ENCODE results near the gene LHFPL2. TPM values are rescaled to one million over a fixed set of nuclear protein-coding genes. Genes with fewer than 3 reads are reported as not detected.

Gene LHFPL2
- polyA plus RNA-seq, 1 of the 3 experiments (the other 2 are of a cell fraction): 10.4 TPM

DNA sequence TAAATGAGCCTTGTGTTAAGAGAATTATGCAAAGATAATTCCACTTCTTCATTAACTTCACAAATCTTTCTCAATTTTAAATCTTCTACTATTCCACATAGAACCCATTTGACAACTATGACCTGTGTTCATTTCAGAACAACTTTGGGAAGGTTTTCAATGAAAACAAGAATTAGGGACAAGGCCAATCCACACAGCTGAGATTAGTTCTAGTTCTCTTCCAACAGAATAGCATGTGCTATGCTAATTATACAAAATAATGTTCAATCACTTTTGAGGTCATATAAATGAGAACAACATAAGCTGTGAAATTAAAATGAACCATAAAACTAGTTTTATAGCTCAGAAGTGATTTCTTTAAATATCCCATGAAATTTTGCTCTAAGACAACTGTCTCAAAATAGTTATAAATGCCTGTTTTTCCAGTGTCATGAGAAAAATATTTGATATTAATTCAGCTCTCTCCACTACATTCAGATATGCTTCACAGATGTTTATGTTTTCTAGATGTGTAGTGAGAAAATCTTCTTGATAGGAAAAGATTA, 7.2 kb upstream of the LHFPL2 start:
- ChIA-PET POLR2A (no interaction called here), CTCF (interaction anchor here (1.3 kb wide), 1 partner anchor 12 kb away, joined by 3 read pairs; no protein-coding TSS in a partner anchor)
- H3K4me3 ChIP-seq (ENCODE audit: low read depth in 2 of 2, low read length in 1 of 2): no peak overlapping the region
- no peaks in the 10 kb centered on the region for H3K27me3 ChIP-seq (ENCODE audit: insufficient read depth)
- no peaks in the 10 kb centered on the region for H3K36me3 ChIP-seq (replicated peaks in 1 of 2; ENCODE audit: control insufficient read depth in 1 of 2, insufficient read depth in 2 of 2, low read length in 1 of 2)
- TF ChIP-seq RAD21 (IDR thresholded peaks at IDR 0.05; ENCODE audit: low read length): no peak
- TF ChIP-seq CHD2 (IDR thresholded peaks at IDR 0.05; ENCODE audit: low read length, partially characterized antibody): no peak
- TF ChIP-seq GABPA (IDR thresholded peaks at IDR 0.05; ENCODE audit: low read depth): no peak
- TF ChIP-seq, protein P1, sequence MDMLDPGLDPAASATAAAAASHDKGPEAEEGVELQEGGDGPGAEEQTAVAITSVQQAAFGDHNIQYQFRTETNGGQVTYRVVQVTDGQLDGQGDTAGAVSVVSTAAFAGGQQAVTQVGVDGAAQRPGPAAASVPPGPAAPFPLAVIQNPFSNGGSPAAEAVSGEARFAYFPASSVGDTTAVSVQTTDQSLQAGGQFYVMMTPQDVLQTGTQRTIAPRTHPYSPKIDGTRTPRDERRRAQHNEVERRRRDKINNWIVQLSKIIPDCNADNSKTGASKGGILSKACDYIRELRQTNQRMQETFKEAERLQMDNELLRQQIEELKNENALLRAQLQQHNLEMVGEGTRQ (IDR thresholded peaks at IDR 0.05; ENCODE audit: borderline replicate concordance, low read depth, low read length): no peak
- TF ChIP-seq GATA2 (CRISPR knock-in tag; IDR thresholded peaks at IDR 0.05): no peak
- no peak for TF ChIP-seq FOXM1 (IDR thresholded peaks at IDR 0.05; ENCODE audit: low read depth)
- no peak for TF ChIP-seq PBX3 (IDR thresholded peaks at IDR 0.05)
- TF ChIP-seq, protein P2, sequence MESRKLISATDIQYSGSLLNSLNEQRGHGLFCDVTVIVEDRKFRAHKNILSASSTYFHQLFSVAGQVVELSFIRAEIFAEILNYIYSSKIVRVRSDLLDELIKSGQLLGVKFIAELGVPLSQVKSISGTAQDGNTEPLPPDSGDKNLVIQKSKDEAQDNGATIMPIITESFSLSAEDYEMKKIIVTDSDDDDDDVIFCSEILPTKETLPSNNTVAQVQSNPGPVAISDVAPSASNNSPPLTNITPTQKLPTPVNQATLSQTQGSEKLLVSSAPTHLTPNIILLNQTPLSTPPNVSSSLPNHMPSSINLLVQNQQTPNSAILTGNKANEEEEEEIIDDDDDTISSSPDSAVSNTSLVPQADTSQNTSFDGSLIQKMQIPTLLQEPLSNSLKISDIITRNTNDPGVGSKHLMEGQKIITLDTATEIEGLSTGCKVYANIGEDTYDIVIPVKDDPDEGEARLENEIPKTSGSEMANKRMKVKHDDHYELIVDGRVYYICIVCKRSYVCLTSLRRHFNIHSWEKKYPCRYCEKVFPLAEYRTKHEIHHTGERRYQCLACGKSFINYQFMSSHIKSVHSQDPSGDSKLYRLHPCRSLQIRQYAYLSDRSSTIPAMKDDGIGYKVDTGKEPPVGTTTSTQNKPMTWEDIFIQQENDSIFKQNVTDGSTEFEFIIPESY (IDR thresholded peaks at IDR 0.05; ENCODE audit: borderline replicate concordance, low read depth): no peak
- TF ChIP-seq TAF1 (IDR thresholded peaks at IDR 0.05; ENCODE audit: borderline replicate concordance, low read depth, low read length): no peak
- TF ChIP-seq, protein P3, sequence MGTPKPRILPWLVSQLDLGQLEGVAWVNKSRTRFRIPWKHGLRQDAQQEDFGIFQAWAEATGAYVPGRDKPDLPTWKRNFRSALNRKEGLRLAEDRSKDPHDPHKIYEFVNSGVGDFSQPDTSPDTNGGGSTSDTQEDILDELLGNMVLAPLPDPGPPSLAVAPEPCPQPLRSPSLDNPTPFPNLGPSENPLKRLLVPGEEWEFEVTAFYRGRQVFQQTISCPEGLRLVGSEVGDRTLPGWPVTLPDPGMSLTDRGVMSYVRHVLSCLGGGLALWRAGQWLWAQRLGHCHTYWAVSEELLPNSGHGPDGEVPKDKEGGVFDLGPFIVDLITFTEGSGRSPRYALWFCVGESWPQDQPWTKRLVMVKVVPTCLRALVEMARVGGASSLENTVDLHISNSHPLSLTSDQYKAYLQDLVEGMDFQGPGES (IDR thresholded peaks at IDR 0.05; ENCODE audit: low read depth, low read length): no peak
- no peak for TF ChIP-seq RCOR1 (IDR thresholded peaks at IDR 0.05; ENCODE audit: low read length)
- TF ChIP-seq RFX5 (IDR thresholded peaks at IDR 0.05; ENCODE audit: low read length): no peak
- TF ChIP-seq JUND (IDR thresholded peaks at IDR 0.05): no peak
- TF ChIP-seq FOSL2 (IDR thresholded peaks at IDR 0.05; ENCODE audit: borderline replicate concordance, low read depth): no peak
- TF ChIP-seq CTCF (IDR thresholded peaks at IDR 0.05): no peak
- TF ChIP-seq, protein P4, sequence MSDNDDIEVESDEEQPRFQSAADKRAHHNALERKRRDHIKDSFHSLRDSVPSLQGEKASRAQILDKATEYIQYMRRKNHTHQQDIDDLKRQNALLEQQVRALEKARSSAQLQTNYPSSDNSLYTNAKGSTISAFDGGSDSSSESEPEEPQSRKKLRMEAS (IDR thresholded peaks at IDR 0.05; ENCODE audit: low read depth): no peak
- H3K4me1 ChIP-seq (ENCODE audit: control insufficient read depth in 1 of 2, insufficient read depth in 2 of 2, low read depth in 1 of 2, low read length in 1 of 2): peaks cover 0 to 2% of the 10 kb centered on the region in 2 experiments; a peak in 1 of 4 replicates
- no peaks in the 10 kb centered on the region for H3K9me3 ChIP-seq
- no peak overlapping the region for H3K27ac ChIP-seq (ENCODE audit: low read depth in 2 of 2, low read length in 1 of 2)
- no peak overlapping the region for H3K4me2 ChIP-seq
- peaks cover 9% of the 10 kb centered on the region for H3F3A ChIP-seq (replicated peaks; ENCODE audit: insufficient read depth)
- H3K9me2 ChIP-seq: no peaks in the 10 kb centered on the region
- H3K79me2 ChIP-seq (ENCODE audit: insufficient read depth): no peaks in the 10 kb centered on the region
- no peaks in the 10 kb centered on the region for H4K20me1 ChIP-seq (ENCODE audit: insufficient read depth)
- H2AFZ ChIP-seq (ENCODE audit: low read depth): no peak overlapping the region
- no peak for DNase-seq
- H3K9ac ChIP-seq: no peak overlapping the region
